Ovary (tissue), 9 donors: ENCODE results near the gene MAD1L1. TPM values are rescaled to one million over a fixed set of nuclear protein-coding genes. Genes with fewer than 3 reads are reported as not detected.

Experiments
- DNase-seq, 5 donors: peaks; one replicate each; pipeline ENCODE4 v3.0.0-alpha.2; 2019 to 2020
- H3K27ac ChIP-seq, 2 donors: fragments of 200-600 bp; one replicate each; pipeline versions ENCODE4 v1.5.1 to v1.8.0; 2019 to 2022
- H3K27me3 ChIP-seq: fragments of 200-600 bp; one replicate; pipeline ENCODE4 v1.8.0; 2022
- H3K36me3 ChIP-seq: fragments of 200-600 bp; sonication (generic); one replicate; pipeline ENCODE4 v1.5.1; 2019
- H3K4me1 ChIP-seq: one replicate; pipeline ENCODE4 v1.8.1; 2013; ENCODE audit warnings: mild to moderate bottlenecking, moderate library complexity; ENCODE audit not compliant: insufficient read depth
- H3K4me3 ChIP-seq: fragments of 200-600 bp; sonication (generic); one replicate; pipeline ENCODE4 v1.5.1; 2017
- H3K9me3 ChIP-seq, 2 donors: fragments of 200-600 bp in 1 of 2; sonication (generic) in 1 of 2; one replicate each; pipeline versions ENCODE4 v1.5.1 to v1.8.1; 2013 to 2019; ENCODE audit warnings: mild to moderate bottlenecking in 1 of 2, moderate library complexity in 1 of 2
- CTCF ChIP-seq, 3 donors: fragments of 450-650 bp in 2 of 3; fragments of 200-600 bp in 1 of 3; IDR thresholded peaks; one replicate each; pipeline versions ENCODE4 v1.5.1 to v1.8.0; 2016 to 2022; ENCODE audit warnings: antibody characterized with exemption in 3 of 3, mild to moderate bottlenecking in 1 of 3
- EP300 ChIP-seq: sonication (generic); formaldehyde crosslinking; IDR thresholded peaks from one replicate; pipeline ENCODE4 v1.6.1; 2017; ENCODE audit warnings: antibody characterized with exemption
- POLR2A ChIP-seq: fragments of 450-650 bp; IDR thresholded peaks from one replicate; pipeline ENCODE4 v1.6.1; 2017; ENCODE audit warnings: antibody characterized with exemption, mild to moderate bottlenecking, moderate library complexity
- WGBS, 3 donors: extraction: QIAGEN DNeasy Blood & Tissue Kit in 1 of 3; methylation state at CpG; one replicate each; pipeline versions ENCODE4 v1.1.5 to v1.1.7; 2013 to 2017; 5-methylcytosine and 5-hydroxymethylcytosine counted together
- intact Hi-C, 4 donors: fragments of 100-400 bp; cut with DNase I; formaldehyde crosslinking; loops; one replicate each; pipeline versions ENCODE4 v1.11.0 to v1.15.1; 2022 to 2023
- polyA plus RNA-seq, 2 donors: library from polyadenylated mRNA; stranded (reverse); fragments of 200-250 nt in 1 of 2; fragments of 350-450 nt in 1 of 2; fragmentation: Illumina TruSeq in 1 of 2; extraction: RNeasy Lipid Tissue Mini Kit (QIAGEN cat#74804) in 1 of 2; gene quantifications; one replicate each; pipeline ENCODE4 v1.2.3, GENCODE V29; 2013 to 2014
- total RNA-seq, 7 donors: library from RNA; depleted of rRNA in 2 of 7; stranded (reverse); fragments of >200 nt in 2 of 7; fragmentation: NEBNext Ultra II Directional in 3 of 7; extraction: Animal tissue kit (Norgen Biotek cat#: 25700) in 3 of 7; gene quantifications; one replicate each; pipeline versions ENCODE4 v1.1.0 to v1.2.4, GENCODE V29; 2016 to 2023
- donor health status: DM: no; HTN: no; CAD: no; lungs with moderate emphysema.
- donor health status: DM: no; HTN: no; CAD: no.
- donor health status: Bipolar disorder and iron deficiency.
- donor health status: DM: yes; HTN: yes; CAD: no.
- donor health status: DM: no; HTN: no; CAD: no.
- donor health status: DM: yes; HTN: yes; CAD: no.

The MAD1L1 gene
- total and polyA plus RNA-seq, 9 donors: 5.9 to 36.6 (median 22.8) TPM

DNA sequence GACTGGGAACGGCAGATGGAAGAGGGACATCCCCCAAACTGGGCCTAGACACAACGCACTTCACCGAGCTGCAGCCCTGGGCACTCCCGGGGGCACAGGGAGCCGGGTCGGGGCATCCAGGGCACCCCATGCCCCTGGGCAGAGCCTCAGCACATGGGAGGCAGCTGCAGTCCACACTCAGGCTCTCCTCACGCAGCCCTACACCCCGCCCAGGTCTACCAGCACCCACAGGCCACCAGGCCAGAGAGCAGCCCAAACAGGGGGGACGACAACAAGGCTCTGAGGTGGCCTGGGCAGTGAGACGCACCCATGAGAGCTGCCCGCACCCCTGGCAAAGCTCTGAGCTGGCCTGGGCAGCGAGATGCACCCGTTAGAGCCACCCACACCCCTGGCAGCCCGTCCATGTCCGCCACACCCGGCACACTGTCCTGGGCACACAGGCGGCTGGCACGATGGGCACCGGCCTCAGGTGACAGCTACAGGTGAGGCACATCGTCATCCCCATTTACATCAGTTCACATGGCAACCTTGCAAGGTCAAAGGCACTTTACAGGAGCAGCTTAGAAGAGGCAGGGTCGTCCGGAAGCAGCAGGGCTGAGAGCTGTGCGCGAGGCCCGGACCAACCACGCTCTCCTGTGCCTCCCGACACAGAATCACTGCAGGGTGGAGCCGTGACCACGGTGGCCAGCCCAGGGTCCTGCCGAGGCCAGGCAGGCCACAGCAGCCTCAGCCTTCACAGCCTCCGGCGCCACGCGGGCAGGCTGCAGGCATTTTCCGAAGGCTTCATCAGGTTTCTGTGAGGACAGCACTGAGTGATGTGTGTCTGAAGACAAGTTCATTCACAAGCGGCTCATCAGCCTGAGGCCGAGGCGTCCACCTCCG is 228.6 kb downstream of the MAD1L1 start:
- 94 to 96% (median 95%) methylated on average over 35 to 39 of the region's 39 CpGs for WGBS, 3 donors
- TF ChIP-seq CTCF (IDR thresholded peaks at IDR 0.05): no peak
- TF ChIP-seq POLR2A: no peak
- TF ChIP-seq EP300: no peak
- no peaks in the 10 kb centered on the region for H3K9me3 ChIP-seq
- DNase-seq: peak in 4 of 5 donors; percentile 13 to 26 (median 14)
- intact Hi-C loops: no loop called here
- H3K4me1 ChIP-seq: no peaks in the 10 kb centered on the region
- no peak overlapping the region for H3K27ac ChIP-seq
- no peak overlapping the region for H3K4me3 ChIP-seq
- no peaks in the 10 kb centered on the region for H3K36me3 ChIP-seq
- no peaks in the 10 kb centered on the region for H3K27me3 ChIP-seq

GRCh38 chr7:2003451-2003930 is 229.3 kb downstream of the MAD1L1 start:
- DNase-seq: peak in 4 of 5 donors; percentile 3 to 25 (median 10)
- no peak overlapping the region for H3K27ac ChIP-seq
- TF ChIP-seq CTCF (IDR thresholded peaks at IDR 0.05) (no peak), POLR2A (no peak), EP300 (no peak)
- no peaks in the 10 kb centered on the region for H3K36me3 ChIP-seq
- H3K4me1 ChIP-seq: no peaks in the 10 kb centered on the region
- WGBS, 3 donors: 92 to 93% (median 93%) methylated on average over 10 of the region's 10 CpGs
- H3K9me3 ChIP-seq: no peaks in the 10 kb centered on the region
- H3K4me3 ChIP-seq: no peak overlapping the region
- intact Hi-C loops: no loop called here
- no peaks in the 10 kb centered on the region for H3K27me3 ChIP-seq

DNA sequence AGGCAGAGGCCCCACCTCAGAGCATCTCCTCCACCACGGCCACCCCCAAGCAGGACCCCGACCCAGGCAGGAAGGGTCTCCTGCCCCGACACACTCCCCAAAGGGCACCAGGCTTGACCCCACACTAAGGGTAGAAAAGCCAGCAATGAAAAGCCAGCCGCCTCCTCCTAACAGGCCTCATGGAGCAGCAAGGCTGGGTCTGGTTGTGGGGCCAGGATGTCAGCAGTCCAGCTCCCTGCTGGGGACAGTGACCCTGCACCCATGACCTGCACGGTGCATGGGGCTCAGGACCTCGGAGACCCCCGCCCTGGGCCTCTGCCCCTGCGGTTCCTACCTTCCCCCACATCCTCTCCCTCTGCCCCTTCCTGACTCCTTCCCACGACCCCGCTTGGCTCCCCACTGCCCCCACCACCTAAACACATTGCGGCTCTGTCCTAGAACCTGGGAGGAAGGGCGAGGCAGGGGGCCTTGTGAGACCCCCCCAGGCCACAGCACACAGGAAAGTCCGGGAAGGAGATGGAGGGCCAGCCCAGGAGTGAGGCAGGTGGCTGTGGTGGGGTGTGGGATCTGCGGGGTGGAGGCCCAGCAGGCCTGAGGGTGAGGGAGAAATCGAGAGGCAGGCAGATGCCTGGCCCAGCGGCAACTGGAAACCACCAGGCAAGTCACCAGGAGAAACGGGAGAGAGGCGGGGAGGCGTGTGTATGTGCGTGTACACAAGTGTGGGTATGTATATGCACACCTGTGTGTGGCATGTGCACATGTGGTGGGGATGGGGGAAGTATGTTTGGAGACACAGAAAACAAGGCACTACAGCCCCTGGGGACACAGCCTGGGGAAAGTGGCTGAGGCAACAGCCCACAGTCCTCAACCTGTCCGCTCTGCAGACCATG is 229.9 kb downstream of the MAD1L1 start:
- Histone ChIP-seq H3K4me3 (no peak overlapping the region), H3K27me3 (no peaks in the 10 kb centered on the region), H3K36me3 (no peaks in the 10 kb centered on the region), H3K27ac (no peak overlapping the region), H3K4me1 (no peaks in the 10 kb centered on the region), H3K9me3 (no peaks in the 10 kb centered on the region)
- intact Hi-C loops: no loop called here
- WGBS, 3 donors: 89 to 90% (median 90%) methylated on average over 21 of the region's 21 CpGs
- DNase-seq: peak in 4 of 5 donors; percentile 8 to 22 (median 12)
- no peak for TF ChIP-seq CTCF (IDR thresholded peaks at IDR 0.05)

DNA sequence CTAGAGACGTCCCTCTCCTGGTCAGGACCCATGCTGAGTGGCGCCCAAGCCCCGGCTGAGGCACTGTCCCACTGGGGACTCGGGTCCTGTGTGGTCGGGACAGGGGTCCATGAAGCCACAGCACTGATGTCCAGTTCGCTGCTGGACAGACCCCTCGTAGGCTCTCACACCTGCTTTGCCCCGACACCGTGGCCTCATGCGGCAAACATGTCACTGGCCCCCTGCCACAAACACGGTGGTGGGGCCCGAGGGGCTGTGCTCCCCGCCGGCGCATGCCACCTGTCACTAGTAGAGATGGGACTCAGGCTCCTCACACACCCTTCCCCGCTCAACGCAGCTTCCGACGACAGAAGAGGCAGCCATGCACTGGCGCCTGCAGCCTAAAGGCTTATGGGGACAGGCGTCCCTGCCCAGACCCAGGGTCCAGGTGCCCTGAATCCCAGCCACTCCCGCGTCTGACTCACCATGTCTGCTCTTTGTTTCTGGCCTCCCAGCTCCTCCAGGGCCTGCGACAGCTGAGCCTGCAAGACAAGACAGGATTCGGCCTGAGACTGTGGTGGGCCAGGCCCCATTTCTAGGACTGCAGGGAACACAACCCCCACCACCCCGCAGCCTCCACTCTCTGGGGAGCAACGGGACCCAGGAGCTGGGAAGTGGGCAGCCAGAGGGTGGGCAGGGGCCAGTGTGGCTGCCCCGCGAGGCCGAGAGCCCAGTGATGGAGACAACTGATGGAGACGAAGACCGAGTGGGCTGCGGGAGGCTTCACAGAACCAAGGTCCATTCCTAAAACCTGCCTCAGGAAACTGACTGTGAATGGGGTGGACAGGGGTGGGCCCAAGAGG is 230.9 kb downstream of the MAD1L1 start:
- intact Hi-C loops: no loop called here
- 83 to 90% (median 84%) methylated on average over 32 to 33 of the region's 33 CpGs for WGBS, 3 donors
- DNase-seq: peak in 2 of 5 donors; percentile 14 to 25

More for the DNA sequence above, 230.9 kb downstream of the MAD1L1 start:
- Histone ChIP-seq H3K27ac (no peak overlapping the region), H3K27me3 (no peaks in the 10 kb centered on the region), H3K9me3 (no peaks in the 10 kb centered on the region), H3K4me1 (no peaks in the 10 kb centered on the region), H3K4me3 (no peak overlapping the region), H3K36me3 (no peaks in the 10 kb centered on the region)
- no peak for TF ChIP-seq CTCF (IDR thresholded peaks at IDR 0.05)
- no peak for TF ChIP-seq EP300
- TF ChIP-seq POLR2A: no peak
